ENCODE results near the gene COMP.
"Not testable (repeated sequence)": the region's sequence is repeated elsewhere in the genome, so short reads cannot be mapped to it uniquely, and the experiment has no call there.

The COMP gene

GRCh38 chr19:18749362-18750231 is 41.5 kb downstream of the COMP start:
- no peak overlapping the region for H3K4me3 ChIP-seq (ENCODE audit: low read depth, low read length)

GRCh38 chr19:18746401-18747325 is 44.4 kb downstream of the COMP start:
- no peak overlapping the region for H3K4me3 ChIP-seq (ENCODE audit: low read depth, low read length)

- no peak overlapping the region for H3K4me3 ChIP-seq (ENCODE audit: low read depth, low read length)
These were observed 45.2 kb downstream of the COMP start for GRCh38 chr19:18745931-18746330.

- no peak overlapping the region for H3K4me3 ChIP-seq (ENCODE audit: low read depth, low read length)
These were observed 45.9 kb downstream of the COMP start for GRCh38 chr19:18745012-18745735.

- no peak overlapping the region for H3K4me3 ChIP-seq (ENCODE audit: low read depth, low read length)
These were observed 47.2 kb downstream of the COMP start for GRCh38 chr19:18743784-18744418.

GRCh38 chr19:18742838-18743783 is 48.0 kb downstream of the COMP start:
- H3K4me3 ChIP-seq (ENCODE audit: low read depth, low read length): no peak overlapping the region

- H3K4me3 ChIP-seq (ENCODE audit: low read depth, low read length): no peak overlapping the region
These were observed 48.8 kb downstream of the COMP start for GRCh38 chr19:18742324-18742723.

- H3K4me3 ChIP-seq (ENCODE audit: low read depth, low read length): no peak overlapping the region
These were observed 49.7 kb downstream of the COMP start for GRCh38 chr19:18741124-18742121.

GRCh38 chr19:18738961-18739690 is 52.0 kb downstream of the COMP start:
- H3K4me3 ChIP-seq (ENCODE audit: low read depth, low read length): no peak overlapping the region

- no peak overlapping the region for H3K4me3 ChIP-seq (ENCODE audit: low read depth, low read length)
These were observed 53.2 kb downstream of the COMP start for GRCh38 chr19:18737954-18738351.

- H3K4me3 ChIP-seq (ENCODE audit: low read depth, low read length): no peak overlapping the region
These were observed 53.7 kb downstream of the COMP start for GRCh38 chr19:18737337-18737953.

- no peak overlapping the region for H3K4me3 ChIP-seq (ENCODE audit: low read depth, low read length)
These were observed 54.4 kb downstream of the COMP start for GRCh38 chr19:18736415-18737336.

GRCh38 chr19:18735752-18736151 is 55.4 kb downstream of the COMP start:
- H3K4me3 ChIP-seq (ENCODE audit: low read depth, low read length): no peak overlapping the region

GRCh38 chr19:18735324-18735723 is 55.8 kb downstream of the COMP start:
- H3K4me3 ChIP-seq (ENCODE audit: low read depth, low read length): no peak overlapping the region

- not testable (repeated sequence) for H3K4me3 ChIP-seq (ENCODE audit: low read depth, low read length)
These were observed 57.3 kb downstream of the COMP start for GRCh38 chr19:18733762-18734332.

- H3K4me3 ChIP-seq (ENCODE audit: low read depth, low read length): no peak overlapping the region
These were observed 57.9 kb downstream of the COMP start for GRCh38 chr19:18733196-18733647.

Data from iPS-11a (cell line).